ENCODE results near the gene RRAS2.

DNA sequence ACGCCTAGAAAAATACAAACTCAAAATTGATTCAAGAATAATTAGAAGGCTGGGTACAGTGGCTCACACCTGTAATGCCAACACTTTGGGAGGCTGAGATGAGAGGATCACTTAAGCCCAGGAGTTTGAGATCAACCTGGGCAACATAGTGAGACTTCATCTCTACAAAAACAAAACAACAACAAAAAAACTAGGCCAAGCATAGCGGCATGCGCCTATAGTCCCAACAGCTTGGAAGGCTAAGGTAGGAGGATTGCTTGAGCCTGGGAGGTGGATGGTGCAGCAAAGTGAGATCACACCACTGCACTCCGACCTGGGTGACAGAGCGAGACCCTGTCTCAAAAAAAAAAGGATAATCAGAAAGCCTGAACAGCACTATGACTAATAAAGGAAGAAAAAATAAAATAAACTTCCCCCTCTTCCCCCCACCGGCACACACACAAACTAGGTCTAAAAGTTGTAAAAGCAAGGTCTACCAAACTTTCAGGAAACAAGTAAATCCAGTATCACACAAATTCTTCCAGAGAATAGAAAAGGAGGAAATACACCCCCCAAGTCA, 35.8 kb downstream of the RRAS2 start:
- TF ChIP-seq, protein P1, sequence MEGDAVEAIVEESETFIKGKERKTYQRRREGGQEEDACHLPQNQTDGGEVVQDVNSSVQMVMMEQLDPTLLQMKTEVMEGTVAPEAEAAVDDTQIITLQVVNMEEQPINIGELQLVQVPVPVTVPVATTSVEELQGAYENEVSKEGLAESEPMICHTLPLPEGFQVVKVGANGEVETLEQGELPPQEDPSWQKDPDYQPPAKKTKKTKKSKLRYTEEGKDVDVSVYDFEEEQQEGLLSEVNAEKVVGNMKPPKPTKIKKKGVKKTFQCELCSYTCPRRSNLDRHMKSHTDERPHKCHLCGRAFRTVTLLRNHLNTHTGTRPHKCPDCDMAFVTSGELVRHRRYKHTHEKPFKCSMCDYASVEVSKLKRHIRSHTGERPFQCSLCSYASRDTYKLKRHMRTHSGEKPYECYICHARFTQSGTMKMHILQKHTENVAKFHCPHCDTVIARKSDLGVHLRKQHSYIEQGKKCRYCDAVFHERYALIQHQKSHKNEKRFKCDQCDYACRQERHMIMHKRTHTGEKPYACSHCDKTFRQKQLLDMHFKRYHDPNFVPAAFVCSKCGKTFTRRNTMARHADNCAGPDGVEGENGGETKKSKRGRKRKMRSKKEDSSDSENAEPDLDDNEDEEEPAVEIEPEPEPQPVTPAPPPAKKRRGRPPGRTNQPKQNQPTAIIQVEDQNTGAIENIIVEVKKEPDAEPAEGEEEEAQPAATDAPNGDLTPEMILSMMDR (conservative IDR thresholded peaks at IDR 0.05; ENCODE audit: low read length), result no peak
- TF ChIP-seq EZH2phosphoT487 (IDR thresholded peaks at IDR 0.05; ENCODE audit: borderline replicate concordance, low read depth, low read length), result no peak
